Fibroblast of lung (primary cell): ENCODE data around the gene LMF1. TPM values are rescaled to one million over a fixed set of nuclear protein-coding genes. Genes with fewer than 3 reads are reported as not detected.

Experiments used
- DNase-seq, 2 donors: peaks; one replicate each; pipeline versions ENCODE4 v3.0.0 to v3.0.0-alpha.2; 2010; ENCODE audit warnings: low read depth in 2 of 2
- H2AFZ ChIP-seq: 2 replicates; pipeline ENCODE4 v1.5.1; 2012; ENCODE audit warnings: low read length, control low read depth, inconsistent platforms
- H3K27ac ChIP-seq: 2 replicates; pipeline ENCODE4 v1.5.1; 2011; ENCODE audit warnings: low read length, control low read depth; ENCODE audit not compliant: insufficient read depth
- H3K27me3 ChIP-seq: 2 replicates; pipeline ENCODE4 v1.5.1; 2011; ENCODE audit warnings: mild to moderate bottlenecking, low read length; ENCODE audit not compliant: control insufficient read depth, insufficient read depth
- H3K36me3 ChIP-seq: 2 replicates; pipeline ENCODE4 v1.5.1; 2011; ENCODE audit warnings: low read length; ENCODE audit not compliant: control insufficient read depth, insufficient read depth
- H3K4me1 ChIP-seq: 2 replicates; pipeline ENCODE4 v1.5.1; 2011; ENCODE audit warnings: low read length; ENCODE audit not compliant: control insufficient read depth, insufficient read depth; ENCODE audit errors: extremely low read depth
- H3K4me2 ChIP-seq: 2 replicates; pipeline ENCODE4 v1.5.1; 2011; ENCODE audit warnings: low read length, control low read depth; ENCODE audit not compliant: insufficient read depth; ENCODE audit errors: extremely low read depth
- H3K4me3 ChIP-seq, 4 experiments: fragments of 200-600 bp in 1 of 4; sonication (generic) in 1 of 4; replicated peaks in 1 of 4; 2 replicates each; pipeline ENCODE4 v1.5.1; 2011 to 2016; ENCODE audit warnings: low read length in 4 of 4, low read depth in 3 of 4, mild to moderate bottlenecking in 3 of 4, control low read depth in 2 of 4, inconsistent platforms in 1 of 4, mixed read lengths in 1 of 4; ENCODE audit not compliant: insufficient read depth in 1 of 4; ENCODE audit errors: control extremely low read depth in 1 of 4
- H3K79me2 ChIP-seq: 2 replicates; pipeline ENCODE4 v1.5.1; 2012; ENCODE audit warnings: mild to moderate bottlenecking, low read length, inconsistent platforms; ENCODE audit not compliant: control insufficient read depth, insufficient read depth
- H3K9ac ChIP-seq: 2 replicates; pipeline ENCODE4 v1.5.1; 2011; ENCODE audit warnings: mild to moderate bottlenecking, low read length, control low read depth; ENCODE audit not compliant: insufficient read depth
- H3K9me3 ChIP-seq: 2 replicates; pipeline ENCODE4 v1.5.1; 2012; ENCODE audit warnings: low read depth, low read length; ENCODE audit not compliant: control insufficient read depth, insufficient read depth
- H4K20me1 ChIP-seq: 2 replicates; pipeline ENCODE4 v1.5.1; 2011; ENCODE audit warnings: low read length; ENCODE audit not compliant: control insufficient read depth, insufficient read depth; ENCODE audit errors: extremely low read depth
- CTCF ChIP-seq, 2 donors: IDR thresholded peaks in 1 of 2; conservative IDR thresholded peaks in 1 of 2; 1 replicate in 1 of 2; 2 replicates in 1 of 2; pipeline ENCODE4 v1.5.1; 2011 to 2012; ENCODE audit warnings: low read length in 2 of 2, control low read depth in 1 of 2, inconsistent platforms in 1 of 2, low read depth in 1 of 2, mild to moderate bottlenecking in 1 of 2
- EZH2 ChIP-seq: IDR thresholded peaks from 2 replicates; pipeline ENCODE4 v1.5.1; 2012; ENCODE audit warnings: low read length, control low read depth, mild to moderate bottlenecking; ENCODE audit errors: missing control alignments
- polyA plus RNA-seq, 2 donors: library from polyadenylated mRNA; depleted of rRNA in 1 of 2; stranded (reverse) in 1 of 2; unstranded in 1 of 2; fragments of >200 nt; gene quantifications; 2 replicates each; pipeline ENCODE4 v1.2.1, GENCODE V29; 2011 to 2012; ENCODE audit warnings: missing spikeins in 1 of 2
- total RNA-seq: library from RNA; depleted of rRNA; stranded (reverse); fragments of >200 nt; gene quantifications from 2 replicates; pipeline ENCODE4 v1.2.1, GENCODE V29; 2014

LMF1 gene
- total and polyA plus RNA-seq, 2 donors (not counting 1 experiment from before 2014, with no cell fraction given) = 12.3 to 12.6 TPM

GRCh38 chr16:1009358-1010150, 38.8 kb upstream of the LMF1 start:
- no peak overlapping the region for H3K4me2 ChIP-seq
- no peak overlapping the region for H3K9ac ChIP-seq
- H3K36me3 ChIP-seq = no peaks in the 10 kb centered on the region
- no peak overlapping the region for H3K27ac ChIP-seq
- H3K9me3 ChIP-seq = no peaks in the 10 kb centered on the region
- no peaks in the 10 kb centered on the region for H4K20me1 ChIP-seq
- TF ChIP-seq EZH2 = no peak
- TF ChIP-seq CTCF (conservative IDR thresholded peaks at IDR 0.05 in 1 of 2, IDR thresholded peaks at IDR 0.05 in 1 of 2; ENCODE audit: low read depth in 1 of 2, low read length in 2 of 2) = no peak
- no peak overlapping the region for H3K4me3 ChIP-seq
- no peaks in the 10 kb centered on the region for H3K79me2 ChIP-seq
- H3K27me3 ChIP-seq = no peaks in the 10 kb centered on the region
- no peak overlapping the region for H2AFZ ChIP-seq
- H3K4me1 ChIP-seq = no peaks in the 10 kb centered on the region
- no peak for DNase-seq

DNA sequence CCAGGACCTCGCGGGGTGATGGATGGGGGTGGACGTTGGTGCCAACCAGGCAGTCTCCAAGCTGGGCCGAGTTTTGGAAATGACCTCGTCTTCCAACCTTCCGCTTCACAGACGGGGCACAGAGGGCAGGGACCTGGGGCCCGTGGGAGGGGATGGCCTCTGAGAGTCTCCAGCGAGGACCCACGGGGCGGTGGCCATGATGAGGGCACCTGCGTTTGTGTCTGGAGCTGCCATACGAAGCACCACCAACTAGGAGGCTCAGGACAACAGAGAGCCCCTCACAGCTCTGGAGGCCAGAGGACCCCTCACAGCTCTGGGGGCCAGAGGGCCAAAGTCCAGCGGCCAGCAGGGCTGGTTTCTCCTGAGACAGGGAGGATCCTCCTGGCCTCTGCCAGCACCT, 37.3 kb upstream of the LMF1 start:
- H3K36me3 ChIP-seq = no peaks in the 10 kb centered on the region
- DNase-seq = no peak
- H3K79me2 ChIP-seq = no peaks in the 10 kb centered on the region
- no peaks in the 10 kb centered on the region for H3K4me1 ChIP-seq
- no peaks in the 10 kb centered on the region for H3K27me3 ChIP-seq
- no peak overlapping the region for H3K9ac ChIP-seq
- H3K9me3 ChIP-seq = no peaks in the 10 kb centered on the region
- TF ChIP-seq EZH2 (no peak), CTCF (conservative IDR thresholded peaks at IDR 0.05 in 1 of 2, IDR thresholded peaks at IDR 0.05 in 1 of 2; ENCODE audit: low read depth in 1 of 2, low read length in 2 of 2) (no peak)
- no peak overlapping the region for H3K27ac ChIP-seq
- H4K20me1 ChIP-seq = no peaks in the 10 kb centered on the region
- H3K4me2 ChIP-seq = no peak overlapping the region
- no peak overlapping the region for H3K4me3 ChIP-seq
- no peak overlapping the region for H2AFZ ChIP-seq

DNA sequence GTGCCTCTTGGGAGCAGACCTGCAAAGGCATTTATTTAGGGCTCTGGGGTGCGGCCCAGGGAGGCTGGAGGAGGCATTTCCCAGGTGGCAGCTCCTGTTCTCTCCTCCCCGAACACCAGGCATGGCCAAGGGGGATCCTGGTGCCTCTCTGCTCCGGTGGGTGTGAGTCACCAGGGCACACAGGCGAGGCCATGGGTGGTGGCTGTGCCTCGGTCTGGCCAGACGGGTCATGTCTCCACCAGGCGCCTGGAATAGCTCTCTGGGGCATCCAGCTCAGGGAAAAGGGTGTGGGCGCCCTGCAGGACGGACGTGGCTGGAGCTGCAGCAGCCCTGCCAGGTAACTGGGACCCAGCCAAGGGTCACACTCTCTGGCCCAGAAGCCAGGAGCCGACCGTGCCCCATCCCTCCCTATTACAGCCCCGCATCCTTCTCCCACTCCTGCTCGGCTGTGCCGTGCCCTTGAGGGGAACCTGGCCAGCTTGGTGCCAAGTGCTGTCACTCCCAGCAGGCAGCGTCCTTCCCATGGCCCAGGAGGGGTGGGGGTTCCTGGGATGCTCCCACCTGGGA, 36.6 kb upstream of the LMF1 start:
- H3K4me1 ChIP-seq = no peaks in the 10 kb centered on the region
- H3K27ac ChIP-seq = no peak overlapping the region

More for the DNA sequence above, 36.6 kb upstream of the LMF1 start:
- Histone ChIP-seq H4K20me1 (no peaks in the 10 kb centered on the region), H3K9me3 (no peaks in the 10 kb centered on the region), H3K4me3 (no peak overlapping the region), H3K4me2 (no peak overlapping the region), H2AFZ (no peak overlapping the region), H3K79me2 (no peaks in the 10 kb centered on the region), H3K36me3 (no peaks in the 10 kb centered on the region), H3K9ac (no peak overlapping the region), H3K27me3 (no peaks in the 10 kb centered on the region)
- no peak for DNase-seq
- TF ChIP-seq EZH2 (no peak), CTCF (conservative IDR thresholded peaks at IDR 0.05 in 1 of 2, IDR thresholded peaks at IDR 0.05 in 1 of 2; ENCODE audit: low read depth in 1 of 2, low read length in 2 of 2) (no peak)
